Skeletal muscle cell (primary cell): ENCODE results near the gene TAF1C.
"Not testable (repeated sequence)": the region's sequence is repeated elsewhere in the genome, so short reads cannot be mapped to it uniquely, and the experiment has no call there.

Source experiments
- DNase-seq: peaks from one replicate; pipeline ENCODE4 v3.0.0-alpha.2; 2010; ENCODE audit warnings: low read depth
- H3K4me3 ChIP-seq: 2 replicates; pipeline ENCODE4 v1.5.1; 2011; ENCODE audit warnings: low read depth, mild to moderate bottlenecking, control low read depth, low read length, moderate library complexity

Gene TAF1C, protein sequence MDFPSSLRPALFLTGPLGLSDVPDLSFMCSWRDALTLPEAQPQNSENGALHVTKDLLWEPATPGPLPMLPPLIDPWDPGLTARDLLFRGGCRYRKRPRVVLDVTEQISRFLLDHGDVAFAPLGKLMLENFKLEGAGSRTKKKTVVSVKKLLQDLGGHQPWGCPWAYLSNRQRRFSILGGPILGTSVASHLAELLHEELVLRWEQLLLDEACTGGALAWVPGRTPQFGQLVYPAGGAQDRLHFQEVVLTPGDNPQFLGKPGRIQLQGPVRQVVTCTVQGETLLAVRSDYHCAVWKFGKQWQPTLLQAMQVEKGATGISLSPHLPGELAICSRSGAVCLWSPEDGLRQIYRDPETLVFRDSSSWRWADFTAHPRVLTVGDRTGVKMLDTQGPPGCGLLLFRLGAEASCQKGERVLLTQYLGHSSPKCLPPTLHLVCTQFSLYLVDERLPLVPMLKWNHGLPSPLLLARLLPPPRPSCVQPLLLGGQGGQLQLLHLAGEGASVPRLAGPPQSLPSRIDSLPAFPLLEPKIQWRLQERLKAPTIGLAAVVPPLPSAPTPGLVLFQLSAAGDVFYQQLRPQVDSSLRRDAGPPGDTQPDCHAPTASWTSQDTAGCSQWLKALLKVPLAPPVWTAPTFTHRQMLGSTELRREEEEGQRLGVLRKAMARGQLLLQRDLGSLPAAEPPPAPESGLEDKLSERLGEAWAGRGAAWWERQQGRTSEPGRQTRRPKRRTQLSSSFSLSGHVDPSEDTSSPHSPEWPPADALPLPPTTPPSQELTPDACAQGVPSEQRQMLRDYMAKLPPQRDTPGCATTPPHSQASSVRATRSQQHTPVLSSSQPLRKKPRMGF

DNA sequence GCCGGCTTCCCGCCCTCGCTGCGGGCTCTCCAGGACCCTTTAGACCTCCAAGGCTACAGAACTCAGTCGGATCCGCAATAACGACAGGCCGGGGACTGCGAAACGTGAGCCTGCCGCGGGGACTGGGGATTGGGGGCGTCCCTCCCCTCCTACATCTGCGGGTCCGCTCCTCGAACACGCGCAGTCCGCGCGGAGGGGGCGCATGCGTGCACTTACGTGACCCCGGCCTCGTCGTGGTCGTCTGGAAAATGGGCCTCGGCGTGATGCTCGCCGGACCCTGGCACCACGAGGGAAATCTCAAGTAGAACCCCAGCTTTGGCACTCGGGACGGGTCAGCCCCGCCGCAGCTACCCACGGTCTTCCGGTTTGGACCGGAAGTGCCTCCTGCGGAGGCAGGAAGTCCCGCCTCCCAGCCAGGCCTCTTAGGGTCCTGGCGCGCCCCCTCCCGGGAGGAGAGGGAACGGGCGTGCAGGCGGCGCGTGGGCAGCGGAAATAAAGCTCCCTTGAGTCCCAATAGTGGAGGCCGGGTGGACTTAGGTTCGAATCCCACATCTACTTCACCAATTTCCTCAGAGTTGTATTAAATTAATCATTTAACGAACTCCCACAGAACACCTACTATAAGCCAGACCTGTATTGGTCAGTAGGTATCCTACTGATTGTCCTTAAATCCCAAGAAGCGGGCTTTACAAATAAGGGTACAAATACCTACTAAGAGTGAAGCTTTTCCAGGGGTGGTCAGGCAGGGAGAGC, at the start of gene TAF1C:
TAF1C (minus strand) TSS at position 373 of the 753 bp plus-strand sequence. CDS start 2,069 bp downstream, outside the sequence.
- DNase-seq, result peak; percentile 75
- peak within 1 kb of the TSS; percentile 83 for H3K4me3 ChIP-seq

DNA sequence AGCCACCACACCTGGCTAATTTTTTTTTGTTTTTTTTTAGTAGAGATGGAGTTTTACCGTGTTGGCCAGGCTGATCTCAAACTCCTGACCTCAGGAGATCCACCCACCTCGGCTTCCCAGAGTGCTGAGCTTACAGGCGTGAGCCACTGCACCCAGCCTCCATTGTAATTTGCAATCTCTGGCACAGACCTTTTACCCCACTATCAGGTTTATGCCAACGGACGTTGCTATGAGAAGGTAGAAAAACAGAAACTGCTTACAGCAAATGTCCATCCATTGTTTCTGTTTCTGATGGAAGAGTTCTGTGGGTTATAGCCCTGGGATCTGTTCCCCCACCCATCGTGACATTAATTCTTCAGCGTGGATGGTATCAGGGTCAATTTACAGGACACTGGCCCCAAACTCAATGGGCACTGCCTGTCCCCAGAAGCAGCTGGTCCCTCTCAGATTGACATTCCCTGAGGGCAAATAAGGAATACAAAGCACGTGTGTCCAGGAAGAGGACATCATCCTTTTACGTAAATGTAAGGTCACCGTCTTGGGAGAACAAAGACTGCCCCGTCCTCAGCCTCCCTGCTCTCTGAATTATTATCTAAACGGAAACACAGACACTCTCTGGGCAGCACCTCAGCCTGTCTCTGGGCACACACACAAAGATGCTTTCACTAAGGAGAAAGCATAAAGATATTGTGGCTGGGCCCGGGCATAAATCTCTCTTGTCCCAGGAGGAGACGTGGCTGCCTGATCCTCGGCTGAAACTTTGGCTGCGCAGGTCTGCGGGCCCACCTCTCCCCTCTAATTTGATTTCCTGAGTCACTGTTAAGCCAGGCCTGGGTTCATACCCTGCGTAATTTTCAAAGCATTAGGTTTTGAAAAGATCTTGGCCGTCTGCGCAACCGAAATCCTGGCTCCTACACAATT, 47.7 kb upstream of the TAF1C start:
- DNase-seq, result no peak
- H3K4me3 ChIP-seq, result no peak overlapping the region

DNA sequence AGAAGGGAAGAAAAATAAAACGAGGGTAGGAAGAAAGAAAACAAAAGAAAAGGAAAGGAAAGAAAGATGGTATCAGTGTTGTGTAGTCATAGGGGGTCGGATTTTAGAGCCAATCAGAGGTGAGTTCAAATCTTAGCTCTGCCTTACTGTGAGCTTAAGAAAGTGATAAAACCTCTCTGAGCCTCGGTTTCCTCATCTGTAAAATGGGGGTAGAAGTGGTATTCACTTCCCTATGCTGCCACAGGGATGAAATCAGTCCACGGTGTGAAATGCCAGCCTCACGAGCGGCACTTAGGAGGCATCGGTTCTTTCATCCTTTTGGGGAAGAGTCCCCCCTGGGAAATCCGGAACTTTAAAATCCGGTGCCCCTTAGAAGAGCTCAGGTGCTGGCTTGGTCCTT, 46.9 kb upstream of the TAF1C start:
- no peak overlapping the region for H3K4me3 ChIP-seq
- no peak for DNase-seq

DNA sequence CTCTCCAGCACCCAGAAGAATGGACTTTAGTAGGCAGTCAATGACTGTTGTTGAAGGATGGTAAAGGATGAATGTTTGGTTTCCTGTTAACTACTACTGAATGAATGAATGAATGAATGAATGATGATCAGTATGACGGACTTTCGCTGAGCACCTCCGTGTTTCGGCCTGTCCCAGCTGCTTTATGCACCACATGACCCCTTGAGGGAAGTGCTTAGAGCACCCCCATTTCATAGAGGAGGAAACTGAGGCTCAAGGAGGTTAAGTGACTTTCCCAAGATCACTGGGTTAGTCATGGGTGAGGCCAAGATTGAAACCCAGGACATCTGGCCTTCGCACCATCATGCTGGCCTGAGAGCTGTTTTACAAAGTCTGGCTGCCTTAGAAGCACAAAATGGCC, 46.1 kb upstream of the TAF1C start:
- no peak for DNase-seq
- no peak overlapping the region for H3K4me3 ChIP-seq

DNA sequence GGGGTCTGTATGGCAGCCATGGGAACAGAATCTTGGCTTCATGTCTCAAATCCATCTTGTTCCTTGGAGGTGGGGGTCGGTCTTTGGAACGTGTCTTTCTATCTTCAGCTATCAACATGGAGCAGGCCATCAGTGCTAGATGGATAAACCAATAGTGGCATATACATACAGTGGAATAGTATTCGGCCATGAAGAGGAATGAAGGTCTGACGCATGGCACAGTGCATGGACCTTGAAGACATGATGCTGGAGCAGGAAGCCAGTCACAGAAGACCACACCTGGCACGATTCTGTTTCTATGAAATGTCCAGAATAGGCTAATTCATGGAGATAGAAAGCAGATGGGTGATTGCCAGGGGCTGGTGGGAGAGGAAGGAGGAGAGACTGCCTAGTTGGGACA, 45.2 kb upstream of the TAF1C start:
- no peak overlapping the region for H3K4me3 ChIP-seq
- no peak for DNase-seq

DNA sequence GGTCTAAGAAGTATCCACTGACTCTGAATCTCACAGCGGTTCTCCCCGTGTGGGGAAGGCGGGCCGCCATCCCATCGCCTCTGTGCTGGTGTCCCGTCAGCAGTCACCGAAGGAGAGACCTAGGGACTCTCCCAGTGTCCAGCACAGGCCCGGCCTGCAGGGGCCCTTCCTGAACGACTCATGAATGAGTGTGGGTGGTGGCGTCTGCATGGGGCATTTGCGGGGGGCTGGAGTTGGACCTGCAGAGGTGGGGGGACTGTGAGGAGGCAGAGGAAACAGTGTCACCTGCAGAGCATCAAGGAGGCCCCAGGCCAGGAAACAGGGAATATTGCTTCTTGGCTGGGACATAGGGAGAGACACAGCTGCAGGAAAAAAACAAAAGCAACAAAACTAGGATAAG, 42.6 kb upstream of the TAF1C start:
- H3K4me3 ChIP-seq, result no peak overlapping the region
- DNase-seq, result no peak

DNA sequence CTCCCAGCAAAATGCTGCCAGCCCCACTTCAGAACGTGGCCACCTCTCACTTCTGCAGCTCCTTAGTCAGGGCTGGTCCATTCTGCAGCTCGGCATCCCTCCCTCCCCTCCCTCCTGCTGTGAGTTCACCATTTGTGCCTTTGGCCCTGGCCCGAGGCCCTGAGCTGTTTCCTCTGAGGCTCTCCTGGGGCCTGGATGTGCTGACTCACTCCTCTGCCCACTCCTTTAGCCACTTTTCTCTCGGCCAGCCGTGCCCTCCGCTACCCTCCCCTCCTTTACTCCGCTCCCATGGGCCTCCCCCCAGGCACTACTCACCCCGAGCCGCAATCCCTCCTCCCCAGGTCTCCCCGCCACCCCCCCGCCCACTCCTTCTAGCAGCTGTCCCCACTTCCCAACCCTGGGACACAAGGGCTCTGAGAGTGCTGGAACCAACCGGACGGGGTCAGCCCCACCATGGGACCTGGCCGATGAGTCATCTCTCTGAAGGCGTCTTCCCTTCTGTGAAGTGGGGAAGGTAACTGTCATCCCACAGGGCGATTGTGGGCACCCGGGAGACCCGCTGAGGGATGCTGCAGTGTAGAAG, 41.5 kb upstream of the TAF1C start:
- peak; percentile 82 for DNase-seq
- no peak overlapping the region for H3K4me3 ChIP-seq

DNA sequence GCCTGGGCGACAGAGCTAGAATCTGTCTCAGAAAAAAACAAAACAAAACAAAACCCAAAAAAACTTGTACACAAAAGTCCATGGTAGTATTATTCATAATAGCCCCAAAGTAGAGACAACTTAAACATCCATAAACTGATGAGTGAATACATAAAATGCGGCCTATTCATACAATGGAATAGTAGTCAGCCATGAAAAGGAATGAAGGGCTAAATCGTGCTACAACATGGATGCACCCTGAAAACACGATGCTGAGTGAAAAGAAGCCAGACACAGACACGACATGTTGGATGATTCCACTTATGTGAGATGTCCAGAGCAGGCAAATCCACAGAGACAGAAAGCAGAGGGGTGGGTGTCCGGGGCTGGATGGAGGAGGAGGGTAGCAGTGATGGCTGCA, 40.7 kb upstream of the TAF1C start:
- H3K4me3 ChIP-seq, result no peak overlapping the region
- DNase-seq, result no peak

DNA sequence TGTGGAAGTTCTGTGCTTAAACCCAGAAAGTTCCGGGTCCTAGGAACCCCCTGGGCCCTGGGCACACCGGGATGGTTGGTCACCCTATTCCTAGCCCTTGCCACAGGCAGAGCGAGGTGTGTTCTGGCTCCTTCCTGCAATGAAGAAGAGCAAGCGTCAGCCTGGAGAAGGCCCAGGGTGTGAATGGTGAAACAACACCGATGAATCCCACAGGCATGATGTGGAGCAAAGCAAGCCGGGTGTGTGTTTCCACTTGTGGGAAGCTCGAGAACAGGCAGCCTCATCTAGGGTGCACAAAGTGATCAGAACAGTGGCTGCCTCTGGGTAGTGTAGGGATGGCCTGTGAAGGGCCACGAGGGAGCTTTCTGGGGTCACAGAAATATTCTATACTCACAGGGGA, 39.2 kb upstream of the TAF1C start:
- DNase-seq, result peak; percentile 16

DNA sequence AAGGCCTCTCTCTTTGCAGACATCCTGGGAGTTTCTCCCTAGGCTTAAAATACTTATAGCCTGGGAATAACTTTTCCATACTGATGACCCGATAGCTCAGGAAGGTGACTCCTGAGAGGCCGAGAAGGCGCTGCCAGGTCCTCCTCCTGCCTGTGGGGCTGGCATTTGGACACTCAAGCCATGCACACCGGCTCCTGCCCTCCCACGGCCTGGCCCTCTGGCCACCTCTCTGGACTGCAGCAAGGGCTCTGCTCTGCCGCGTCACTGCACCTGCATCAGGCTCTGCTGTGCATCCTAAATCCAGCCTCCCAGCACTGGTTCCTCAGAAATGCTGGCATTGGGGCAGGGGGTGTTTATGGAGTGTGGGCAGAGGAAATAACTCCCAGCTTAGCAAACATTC, 38.7 kb upstream of the TAF1C start:
- no peak for DNase-seq
- no peak overlapping the region for H3K4me3 ChIP-seq

More for the DNA sequence above, 39.2 kb upstream of the TAF1C start:
- H3K4me3 ChIP-seq, result no peak overlapping the region

DNA sequence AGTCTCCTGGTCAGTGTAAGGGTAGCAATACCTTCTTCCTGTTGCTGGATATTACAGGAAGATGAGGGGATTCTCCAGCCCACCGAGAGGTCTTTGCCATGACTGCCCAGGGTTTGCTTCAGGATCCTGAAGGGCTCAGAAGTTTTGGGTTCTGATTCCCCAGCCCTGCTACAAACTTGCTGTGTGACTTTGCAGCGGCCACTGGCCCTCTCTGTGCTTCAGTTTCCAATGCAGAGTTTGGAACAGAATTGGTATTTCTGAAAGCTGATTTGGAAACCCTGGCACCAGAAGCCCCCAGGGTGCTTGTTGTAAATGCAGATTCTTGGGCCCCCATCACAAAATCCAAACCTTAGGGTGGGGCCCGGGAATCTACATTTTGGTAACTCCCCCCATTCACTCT, 38.3 kb upstream of the TAF1C start:
- DNase-seq, result no peak

DNA sequence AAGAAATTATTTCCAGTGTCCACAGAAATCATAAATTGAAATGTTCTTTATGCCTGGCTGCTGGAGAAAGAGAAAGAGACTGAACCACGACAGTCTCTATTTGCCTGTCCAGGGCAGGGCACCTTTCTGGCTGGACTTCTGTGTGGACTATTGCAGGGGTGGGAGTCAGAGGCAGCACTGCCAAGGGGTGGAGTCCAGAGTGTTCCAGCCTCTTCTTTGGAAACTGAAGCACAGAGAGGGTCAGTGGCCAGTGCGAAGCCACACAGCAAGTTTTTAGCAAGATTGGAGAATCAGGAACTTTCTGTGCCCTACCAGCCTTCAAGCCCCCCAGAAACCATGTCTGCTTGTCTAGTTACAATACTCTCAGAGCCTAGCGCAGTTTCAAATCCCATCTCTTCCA, 37.7 kb upstream of the TAF1C start:
- no peak for DNase-seq
- H3K4me3 ChIP-seq, result no peak overlapping the region

More for the DNA sequence above, 38.3 kb upstream of the TAF1C start:
- no peak overlapping the region for H3K4me3 ChIP-seq

DNA sequence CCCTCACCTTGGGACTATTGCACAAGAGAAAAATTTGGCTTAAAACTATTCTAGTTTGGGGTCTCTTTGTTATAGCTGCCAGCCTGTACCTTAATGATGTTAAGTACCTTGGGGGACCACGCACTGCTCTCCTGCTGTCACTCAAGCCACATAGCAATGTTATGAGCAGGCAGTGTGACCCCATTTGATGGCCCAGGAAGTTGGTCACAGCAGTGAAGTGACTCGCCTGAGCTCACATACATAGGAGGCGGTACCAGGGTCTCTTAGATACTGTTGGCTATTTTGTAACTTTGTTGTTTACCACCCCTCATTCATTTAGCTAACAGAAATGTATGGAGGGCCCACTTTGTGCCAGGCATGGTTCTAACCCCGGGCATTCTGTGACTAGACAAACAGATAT, 36.6 kb upstream of the TAF1C start:
- no peak overlapping the region for H3K4me3 ChIP-seq
- DNase-seq, result no peak

DNA sequence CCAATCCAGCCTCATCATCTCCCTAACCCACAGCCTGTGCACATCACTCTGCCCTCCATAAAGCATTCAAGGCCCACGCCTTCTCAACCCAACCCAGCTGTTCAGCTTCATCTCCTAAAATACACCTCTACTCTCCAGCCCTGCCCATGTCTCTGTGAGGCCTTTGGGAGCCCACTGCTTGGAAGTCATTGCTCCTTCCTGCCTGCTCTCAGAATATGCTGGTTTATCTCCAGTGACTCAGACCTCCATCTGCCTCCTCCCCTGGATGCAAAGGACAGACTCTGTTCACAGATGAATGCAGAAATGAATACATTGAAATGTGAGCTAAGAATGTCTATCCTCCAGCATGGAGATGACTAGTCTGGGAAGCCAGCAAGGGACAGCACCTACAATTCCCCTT, 34.0 kb upstream of the TAF1C start:
- H3K4me3 ChIP-seq, result no peak overlapping the region
- peak; percentile 13 for DNase-seq

DNA sequence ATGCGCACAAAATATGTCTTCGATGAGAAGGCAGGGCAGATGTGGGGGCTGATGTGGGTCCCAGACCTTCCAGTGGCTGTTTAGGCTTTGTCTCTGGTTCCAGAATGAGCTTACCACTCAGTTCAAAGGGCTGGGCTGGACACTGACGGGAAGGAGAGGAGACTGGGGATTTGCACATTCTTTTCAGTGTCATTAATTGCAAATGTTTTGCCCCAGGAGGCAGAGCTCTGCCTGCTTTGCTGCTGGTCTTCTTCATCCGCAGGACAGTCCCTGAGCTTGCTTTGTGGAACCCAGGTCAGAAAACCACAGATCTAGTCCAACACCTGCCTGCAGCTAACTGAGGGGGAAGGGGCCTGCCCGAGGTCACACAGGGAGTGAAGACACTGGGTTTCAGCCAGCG, 32.1 kb upstream of the TAF1C start:
- DNase-seq, result no peak
- H3K4me3 ChIP-seq, result no peak overlapping the region

DNA sequence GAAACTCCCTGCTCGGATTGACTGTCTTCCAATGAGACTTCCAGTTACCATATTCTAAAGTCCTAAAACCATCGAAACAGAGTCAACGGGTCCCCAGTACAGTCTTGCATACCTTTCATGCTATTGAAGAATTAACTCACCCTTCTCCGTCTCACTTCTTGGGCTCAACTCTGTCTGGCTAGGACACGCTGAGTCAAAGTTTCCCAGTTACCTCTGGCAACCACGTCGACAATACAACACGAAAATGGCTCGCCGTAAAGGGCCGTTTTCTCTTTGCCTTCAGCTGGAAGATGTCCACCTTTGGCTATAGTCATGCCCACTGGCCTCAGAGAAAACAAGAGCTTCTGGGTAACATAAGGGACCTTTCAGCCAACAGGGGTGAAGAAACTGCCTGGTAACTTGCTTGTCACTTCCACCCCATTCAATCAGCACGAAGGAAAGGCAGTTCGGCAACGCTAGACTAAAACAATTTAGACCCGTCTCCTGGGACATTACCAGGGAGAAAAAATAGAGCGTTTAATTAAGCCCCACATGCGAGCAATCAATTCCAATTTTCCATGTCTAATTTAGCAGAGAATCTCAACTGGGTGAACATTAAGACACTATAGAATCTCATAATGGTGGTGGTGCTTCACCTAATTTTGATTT, 31.4 kb upstream of the TAF1C start:
- H3K4me3 ChIP-seq, result no peak overlapping the region

DNA sequence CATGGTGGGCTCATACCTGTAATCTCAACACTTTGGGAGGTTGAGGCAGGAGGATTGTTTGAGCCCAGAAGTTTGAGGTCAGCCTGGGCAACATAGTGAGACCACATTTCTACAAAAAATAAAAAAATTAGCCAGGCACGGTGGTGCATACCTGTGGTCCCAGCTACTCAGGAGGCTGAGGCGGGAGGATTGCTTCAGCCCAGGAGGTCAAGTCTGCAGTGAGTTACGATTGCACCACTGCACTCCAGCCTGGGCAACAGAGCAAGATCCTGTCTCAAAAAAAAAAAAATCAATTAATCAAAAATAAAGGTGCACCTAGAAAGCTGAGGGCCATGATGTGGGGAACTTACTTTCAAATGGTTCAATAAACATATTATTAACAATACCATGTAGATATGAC, 29.3 kb upstream of the TAF1C start:
- not testable (repeated sequence) for H3K4me3 ChIP-seq, DNase-seq

More for the DNA sequence above, 31.4 kb upstream of the TAF1C start:
- DNase-seq, result no peak

DNA sequence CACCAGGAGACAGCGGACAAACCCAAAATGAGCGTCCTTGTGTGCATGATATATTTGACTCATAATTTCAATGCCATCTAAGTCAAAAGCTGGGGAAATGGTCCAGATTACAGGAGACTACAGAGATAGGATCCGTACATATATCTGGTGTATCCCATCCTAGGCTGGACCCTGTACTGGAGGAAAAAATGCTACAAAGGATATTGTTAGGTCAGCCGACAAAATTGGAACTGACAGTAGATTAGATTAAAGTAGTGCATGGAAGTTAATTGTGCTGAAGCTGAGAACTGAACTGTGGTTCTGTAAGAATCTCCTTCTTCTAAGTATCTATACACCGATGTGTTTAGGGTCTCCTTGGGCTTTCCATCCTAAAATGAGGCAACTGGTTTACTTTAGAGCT, 28.7 kb upstream of the TAF1C start:
- H3K4me3 ChIP-seq, result no peak overlapping the region
- no peak for DNase-seq
